ENCODE data around the gene ACP5.

ACP5 gene

GRCh38 chr19:11563532-11563931 lies 13.9 kb downstream of the ACP5 start:
- no peak for DNase-seq (ENCODE audit: low read depth)
- TF ChIP-seq, protein P1, sequence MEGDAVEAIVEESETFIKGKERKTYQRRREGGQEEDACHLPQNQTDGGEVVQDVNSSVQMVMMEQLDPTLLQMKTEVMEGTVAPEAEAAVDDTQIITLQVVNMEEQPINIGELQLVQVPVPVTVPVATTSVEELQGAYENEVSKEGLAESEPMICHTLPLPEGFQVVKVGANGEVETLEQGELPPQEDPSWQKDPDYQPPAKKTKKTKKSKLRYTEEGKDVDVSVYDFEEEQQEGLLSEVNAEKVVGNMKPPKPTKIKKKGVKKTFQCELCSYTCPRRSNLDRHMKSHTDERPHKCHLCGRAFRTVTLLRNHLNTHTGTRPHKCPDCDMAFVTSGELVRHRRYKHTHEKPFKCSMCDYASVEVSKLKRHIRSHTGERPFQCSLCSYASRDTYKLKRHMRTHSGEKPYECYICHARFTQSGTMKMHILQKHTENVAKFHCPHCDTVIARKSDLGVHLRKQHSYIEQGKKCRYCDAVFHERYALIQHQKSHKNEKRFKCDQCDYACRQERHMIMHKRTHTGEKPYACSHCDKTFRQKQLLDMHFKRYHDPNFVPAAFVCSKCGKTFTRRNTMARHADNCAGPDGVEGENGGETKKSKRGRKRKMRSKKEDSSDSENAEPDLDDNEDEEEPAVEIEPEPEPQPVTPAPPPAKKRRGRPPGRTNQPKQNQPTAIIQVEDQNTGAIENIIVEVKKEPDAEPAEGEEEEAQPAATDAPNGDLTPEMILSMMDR (IDR thresholded peaks at IDR 0.05; ENCODE audit: insufficient read depth, low read depth, low read length, missing control alignments) = no peak
- H3K4me3 ChIP-seq (ENCODE audit: low read length) = no peak overlapping the region

DNA sequence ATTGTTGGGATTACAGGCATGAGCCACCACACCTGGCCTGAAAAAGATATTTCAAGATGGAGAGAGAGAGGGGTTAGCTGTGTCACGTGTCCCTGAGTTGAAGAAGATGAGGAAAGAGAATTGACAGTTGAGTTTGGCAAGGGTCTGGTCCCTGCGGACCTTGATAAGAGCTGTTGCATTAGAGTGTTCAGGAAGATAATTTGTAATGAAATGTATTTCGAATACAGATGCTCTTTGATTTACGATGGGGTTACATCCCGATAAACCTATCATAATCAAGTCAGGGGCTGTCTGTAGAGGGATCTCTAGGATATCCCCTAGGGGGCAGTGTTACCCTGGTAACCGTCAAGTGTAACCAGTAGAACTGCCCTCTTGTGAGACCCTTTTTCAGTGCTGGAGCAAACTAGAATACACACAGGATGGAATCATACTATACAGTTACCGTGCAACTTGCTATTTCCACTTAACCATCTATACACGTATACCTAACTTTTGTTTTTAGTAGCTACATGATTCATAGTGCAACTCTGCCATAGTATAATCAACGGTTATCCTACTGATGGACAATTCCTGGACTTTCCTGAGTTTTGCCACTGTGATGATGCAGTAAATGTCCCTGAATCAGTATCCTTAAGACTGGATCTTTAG lies 16.9 kb downstream of the ACP5 start:
- TF ChIP-seq, protein P1 (IDR thresholded peaks at IDR 0.05; ENCODE audit: insufficient read depth, low read depth, low read length, missing control alignments) = peak; percentile 72
- DNase-seq (ENCODE audit: low read depth) = peak; percentile 73

DNA sequence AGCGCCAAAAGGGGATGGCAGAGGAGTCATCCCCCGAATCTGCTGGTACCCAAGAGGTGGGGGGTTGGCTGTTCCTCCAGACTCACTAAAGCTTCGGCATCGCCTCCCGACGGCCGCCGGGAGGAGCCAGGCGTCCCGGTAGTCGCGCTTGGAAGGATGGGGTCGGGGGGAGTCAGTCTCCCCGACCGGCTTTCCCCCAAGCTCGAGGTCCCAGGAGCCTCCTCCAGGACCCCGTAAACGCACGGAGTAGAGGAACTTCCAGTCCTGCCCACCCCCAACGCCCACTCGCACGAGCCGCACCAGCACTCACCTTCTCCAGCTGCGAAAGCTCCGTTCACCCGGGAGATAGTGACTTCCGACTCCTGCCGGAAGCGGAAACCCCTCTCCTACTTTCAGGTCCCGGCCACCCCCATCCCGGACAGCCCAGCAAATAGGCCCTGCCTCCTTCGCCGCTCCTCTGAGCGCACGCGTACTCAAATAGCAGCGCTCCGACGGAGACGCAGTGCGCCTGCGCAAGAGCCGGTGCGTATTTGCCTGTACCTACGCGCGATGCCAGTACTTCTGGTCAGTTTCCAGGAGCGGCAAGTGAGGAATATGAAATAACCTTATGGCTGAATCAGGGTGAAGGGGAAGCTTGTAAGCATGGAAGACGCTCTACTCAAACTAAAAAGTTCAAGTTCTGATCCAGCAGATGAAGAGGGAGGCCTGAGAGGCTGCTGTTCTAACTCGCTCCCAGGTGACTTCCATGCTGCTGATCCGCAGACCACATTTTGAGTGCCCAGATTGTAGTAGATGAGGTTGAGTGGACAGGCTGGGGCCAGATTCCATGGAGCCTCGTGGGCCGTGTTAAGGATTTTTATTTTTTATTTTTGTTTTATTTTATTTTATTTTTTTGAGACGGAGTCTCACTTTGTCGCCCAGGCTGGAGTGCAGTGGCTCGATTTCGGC lies 18.3 kb downstream of the ACP5 start, which contains the start of gene ELOF1:
ELOF1 (minus strand) TSS at position 350 of the 948 bp plus-strand sequence. CDS start 4,883 bp downstream, outside the sequence.
- DNase-seq (ENCODE audit: low read depth) = peak; percentile 99
- H3K4me3 ChIP-seq (ENCODE audit: low read length) = peak within 1 kb of the TSS; percentile 95
- TF ChIP-seq, protein P1 (IDR thresholded peaks at IDR 0.05; ENCODE audit: insufficient read depth, low read depth, low read length, missing control alignments) = peak; percentile 36

More for the DNA sequence above, 16.9 kb downstream of the ACP5 start:
- no peak overlapping the region for H3K4me3 ChIP-seq (ENCODE audit: low read length)

GRCh38 chr19:11556634-11557420 lies 20.6 kb downstream of the ACP5 start:
- TF ChIP-seq, protein P1 (IDR thresholded peaks at IDR 0.05; ENCODE audit: insufficient read depth, low read depth, low read length, missing control alignments) = no peak
- no peak overlapping the region for H3K4me3 ChIP-seq (ENCODE audit: low read length)
- no peak for DNase-seq (ENCODE audit: low read depth)

DNA sequence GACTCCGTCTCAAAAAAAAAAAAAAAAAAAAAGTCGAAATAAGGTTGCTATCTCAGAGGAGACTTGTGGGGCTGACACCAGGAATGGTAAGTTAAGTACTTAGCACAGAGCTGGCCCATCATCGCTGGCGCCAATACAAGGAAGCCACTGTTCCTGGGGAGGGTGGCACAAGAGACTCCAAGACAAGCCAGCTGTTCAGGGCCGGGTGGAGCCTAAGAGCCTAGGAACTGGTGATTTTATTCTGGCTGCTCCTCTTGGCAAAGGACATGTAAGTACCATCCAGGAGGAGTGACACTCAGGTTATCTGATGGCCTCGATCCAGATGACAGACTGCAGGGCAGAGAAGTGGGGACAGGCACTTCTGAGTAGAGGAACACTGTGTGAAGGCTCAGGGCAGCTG lies 22.2 kb downstream of the ACP5 start:
- H3K4me3 ChIP-seq (ENCODE audit: low read length) = no peak overlapping the region
- TF ChIP-seq, protein P1 (IDR thresholded peaks at IDR 0.05; ENCODE audit: insufficient read depth, low read depth, low read length, missing control alignments) = no peak
- no peak for DNase-seq (ENCODE audit: low read depth)

DNA sequence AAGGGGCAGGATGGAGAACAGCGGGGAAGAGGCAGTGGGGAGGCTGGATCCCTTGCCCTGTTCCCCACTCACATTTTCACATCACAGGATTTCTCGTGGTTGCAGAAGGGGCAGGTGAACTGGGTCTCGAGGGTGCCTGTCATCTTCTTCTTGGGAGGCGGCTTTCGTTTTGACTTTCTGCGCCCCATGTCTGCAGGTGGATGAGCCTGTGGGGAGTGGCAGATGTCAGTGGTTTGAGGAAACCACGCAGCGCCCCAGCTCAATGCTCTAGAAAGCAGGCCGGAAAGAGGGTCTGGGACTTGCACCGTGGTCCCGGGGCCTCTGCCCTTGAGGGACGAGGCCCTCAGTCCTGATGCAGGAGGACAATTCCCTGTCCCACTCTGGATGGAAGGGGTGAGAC lies 23.3 kb downstream of the ACP5 start:
- no peak overlapping the region for H3K4me3 ChIP-seq (ENCODE audit: low read length)
- TF ChIP-seq, protein P1 (IDR thresholded peaks at IDR 0.05; ENCODE audit: insufficient read depth, low read depth, low read length, missing control alignments) = no peak
- no peak for DNase-seq (ENCODE audit: low read depth)

Data from epithelial cell of esophagus (primary cell).